Mesendoderm (in vitro differentiated cells): ENCODE measurements around the gene RBBP9.
"Not testable (repeated sequence)": the region's sequence is repeated elsewhere in the genome, so short reads cannot be mapped to it uniquely, and the experiment has no call there.

Experiments used
- DNase-seq: peaks from one replicate; pipeline ENCODE4 v3.0.0; 2013
- H2AK5ac ChIP-seq: 2 replicates; pipeline ENCODE4 v1.6.1; 2013; ENCODE audit warnings: low read length, inconsistent platforms
- H2BK120ac ChIP-seq: 2 replicates; pipeline ENCODE4 v1.6.1; 2013; ENCODE audit warnings: low read depth, mild to moderate bottlenecking, low read length, moderate library complexity, mixed read lengths
- H2BK15ac ChIP-seq: replicated peaks from 2 replicates; pipeline ENCODE4 v1.6.1; 2013; ENCODE audit warnings: low read depth, mild to moderate bottlenecking, moderate library complexity
- H2BK5ac ChIP-seq: 2 replicates; pipeline ENCODE4 v1.6.1; 2013; ENCODE audit warnings: low read length, inconsistent platforms
- H3K18ac ChIP-seq: 2 replicates; pipeline ENCODE4 v1.6.1; 2013; ENCODE audit warnings: mild to moderate bottlenecking, low read length, mixed read lengths
- H3K23ac ChIP-seq: one replicate; pipeline ENCODE4 v1.6.1; 2013; ENCODE audit warnings: low read length
- H3K27ac ChIP-seq: 2 replicates; pipeline ENCODE4 v1.5.1; 2013; ENCODE audit warnings: low read depth, mild to moderate bottlenecking, inconsistent platforms, low read length, moderate library complexity
- H3K27me3 ChIP-seq: 2 replicates; pipeline ENCODE4 v1.6.1; 2013; ENCODE audit warnings: low read length, control low read depth, mild to moderate bottlenecking, inconsistent platforms; ENCODE audit not compliant: insufficient read depth, poor library complexity
- H3K36me3 ChIP-seq: 2 replicates; pipeline ENCODE4 v1.6.1; 2013; ENCODE audit warnings: low read length, inconsistent platforms; ENCODE audit not compliant: control insufficient read depth, insufficient read depth
- H3K4ac ChIP-seq: one replicate; pipeline ENCODE4 v1.6.1; 2013; ENCODE audit warnings: low read depth, mild to moderate bottlenecking, low read length, moderate library complexity
- H3K4me1 ChIP-seq: 2 replicates; pipeline ENCODE4 v1.6.1; 2013; ENCODE audit warnings: low read depth, low read length, inconsistent platforms; ENCODE audit not compliant: control insufficient read depth
- H3K4me2 ChIP-seq: 2 replicates; pipeline ENCODE4 v1.6.1; 2013; ENCODE audit warnings: low read length
- H3K4me3 ChIP-seq: 2 replicates; pipeline ENCODE4 v1.5.1; 2013; ENCODE audit warnings: mild to moderate bottlenecking, low read length
- H3K56ac ChIP-seq: one replicate; pipeline ENCODE4 v1.6.1; 2013; ENCODE audit warnings: low read length
- H3K79me1 ChIP-seq: 2 replicates; pipeline ENCODE4 v1.6.1; 2013; ENCODE audit warnings: low read length, inconsistent platforms
- H3K79me2 ChIP-seq: 2 replicates; pipeline ENCODE4 v1.6.1; 2013; ENCODE audit warnings: mild to moderate bottlenecking, low read length; ENCODE audit not compliant: control insufficient read depth, insufficient read depth
- H3K9ac ChIP-seq: 2 replicates; pipeline ENCODE4 v1.6.1; 2013; ENCODE audit warnings: low read length, inconsistent platforms
- H4K5ac ChIP-seq: one replicate; pipeline ENCODE4 v1.6.1; 2013; ENCODE audit warnings: low read length
- H4K8ac ChIP-seq: one replicate; pipeline ENCODE4 v1.6.1; 2013; ENCODE audit warnings: low read depth, mild to moderate bottlenecking, control low read depth, low read length, moderate library complexity
- WGBS: extraction: QIAGEN DNeasy Blood & Tissue Kit; methylation state at CpG from one replicate; pipeline ENCODE4 v1.1.7; 2013; ENCODE audit warnings: low lambda C conversion rate, missing lambda C conversion rate; ENCODE audit not compliant: insufficient coverage; ENCODE audit errors: extremely low coverage; 5-methylcytosine and 5-hydroxymethylcytosine counted together

The RBBP9 gene

DNA sequence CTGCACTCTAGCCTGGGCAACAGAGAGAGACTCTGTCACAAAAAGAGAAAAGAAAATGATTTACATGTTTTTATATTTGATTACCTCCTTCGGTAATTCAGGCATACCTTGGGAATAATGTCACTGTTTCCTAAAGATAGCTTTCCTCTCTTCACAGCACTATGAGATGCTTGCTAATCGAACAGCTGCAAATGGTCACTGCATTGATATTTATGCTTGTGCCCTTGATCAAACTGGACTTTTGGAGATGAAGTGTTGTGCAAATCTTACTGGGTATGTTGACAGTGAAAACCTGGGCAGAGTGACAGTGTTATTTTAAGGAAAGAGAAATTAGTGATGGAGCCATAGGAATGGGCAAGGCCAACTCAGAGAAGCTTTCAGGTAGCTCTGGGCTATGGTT is 30.3 kb upstream of the RBBP9 start:
- no peaks in the 10 kb centered on the region for H3K79me1 ChIP-seq
- no peak overlapping the region for H3K9ac ChIP-seq
- H2BK15ac ChIP-seq, result no peak overlapping the region
- peaks cover 17% of the 10 kb centered on the region for H3K36me3 ChIP-seq
- H2BK5ac ChIP-seq, result no peak overlapping the region
- no CpG with 5 or more reads among the region's 2 CpGs for whole genome bisulfite sequencing
- no peak overlapping the region for H3K4ac ChIP-seq
- H3K23ac ChIP-seq, result no peak overlapping the region
- H3K4me2 ChIP-seq, result no peak overlapping the region
- no peak overlapping the region for H3K18ac ChIP-seq
- H4K8ac ChIP-seq, result no peak overlapping the region
- H3K79me2 ChIP-seq, result no peaks in the 10 kb centered on the region
- no peak overlapping the region for H2AK5ac ChIP-seq
- H3K4me1 ChIP-seq, result no peaks in the 10 kb centered on the region
- no peak overlapping the region for H3K27ac ChIP-seq
- no peak overlapping the region for H4K5ac ChIP-seq
- no peak overlapping the region for H3K4me3 ChIP-seq
- H3K56ac ChIP-seq, result no peak overlapping the region
- H3K27me3 ChIP-seq, result no peaks in the 10 kb centered on the region
- H2BK120ac ChIP-seq, result no peak overlapping the region
- no peak for DNase-seq

DNA sequence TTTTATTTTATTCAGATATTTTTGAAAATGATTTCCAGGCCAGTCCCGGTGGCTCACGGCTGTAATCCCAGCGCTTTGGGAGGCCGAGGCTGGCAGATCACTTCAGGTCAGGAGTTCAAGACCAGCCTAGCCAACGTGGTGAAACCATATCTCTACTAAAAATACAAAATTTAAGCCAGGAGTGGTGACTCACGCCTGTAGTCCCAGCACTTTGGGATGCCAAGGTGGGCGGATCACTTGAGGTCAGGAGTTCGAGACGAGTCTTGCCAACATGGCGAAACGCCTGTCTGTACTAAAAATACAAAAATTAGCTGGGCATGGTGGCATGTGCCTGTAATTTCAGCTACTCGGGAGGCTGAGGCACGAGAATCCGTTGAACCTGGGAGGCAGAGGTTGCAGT is 29.7 kb upstream of the RBBP9 start:
- H3K36me3 ChIP-seq, result peaks cover 17% of the 10 kb centered on the region
- not testable (repeated sequence) for H3K56ac ChIP-seq, H3K27ac ChIP-seq, H4K5ac ChIP-seq, H2AK5ac ChIP-seq, H3K79me1 ChIP-seq, H3K18ac ChIP-seq, H3K9ac ChIP-seq, H2BK5ac ChIP-seq, H3K23ac ChIP-seq, H3K4ac ChIP-seq, H3K4me1 ChIP-seq, DNase-seq, H4K8ac ChIP-seq, H3K4me2 ChIP-seq, H3K27me3 ChIP-seq, H3K79me2 ChIP-seq, H2BK120ac ChIP-seq, H3K4me3 ChIP-seq, H2BK15ac ChIP-seq
- no CpG with 5 or more reads among the region's 14 CpGs for WGBS

DNA sequence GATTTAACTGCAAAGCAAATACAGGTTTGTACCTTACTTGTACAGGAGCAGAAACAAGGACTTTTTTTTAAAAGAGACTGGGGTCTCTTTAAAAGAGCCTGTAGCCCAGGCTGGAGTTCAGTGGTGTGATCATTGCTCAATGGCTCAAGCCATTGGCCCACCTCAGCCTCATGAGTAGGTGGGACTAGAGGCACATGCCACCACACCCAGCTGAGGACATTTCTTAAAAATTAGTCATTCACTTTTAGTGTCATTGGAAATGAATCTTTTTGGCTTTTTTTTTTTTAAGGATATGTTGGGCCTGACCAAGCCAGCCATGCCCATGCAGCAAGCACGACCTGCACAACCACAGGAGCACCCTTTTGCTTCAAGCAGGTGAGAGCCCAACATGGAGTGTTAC is 27.6 kb upstream of the RBBP9 start:
- no peak overlapping the region for H3K9ac ChIP-seq
- no peak overlapping the region for H3K56ac ChIP-seq
- no peak overlapping the region for H2BK15ac ChIP-seq
- no peak overlapping the region for H3K4ac ChIP-seq
- no peak overlapping the region for H2AK5ac ChIP-seq
- peaks cover 1% of the 10 kb centered on the region for H3K79me1 ChIP-seq
- no CpG with 5 or more reads among the region's 1 CpG for WGBS
- no peak overlapping the region for H3K18ac ChIP-seq
- H4K5ac ChIP-seq, result no peak overlapping the region
- H3K4me1 ChIP-seq, result no peaks in the 10 kb centered on the region
- no peak overlapping the region for H3K4me3 ChIP-seq
- H3K23ac ChIP-seq, result no peak overlapping the region
- H3K36me3 ChIP-seq, result peaks cover 14% of the 10 kb centered on the region
- no peaks in the 10 kb centered on the region for H3K27me3 ChIP-seq
- H2BK5ac ChIP-seq, result no peak overlapping the region
- H3K79me2 ChIP-seq, result no peaks in the 10 kb centered on the region
- no peak overlapping the region for H3K4me2 ChIP-seq
- H4K8ac ChIP-seq, result no peak overlapping the region
- no peak for DNase-seq
- no peak overlapping the region for H3K27ac ChIP-seq
- no peak overlapping the region for H2BK120ac ChIP-seq

DNA sequence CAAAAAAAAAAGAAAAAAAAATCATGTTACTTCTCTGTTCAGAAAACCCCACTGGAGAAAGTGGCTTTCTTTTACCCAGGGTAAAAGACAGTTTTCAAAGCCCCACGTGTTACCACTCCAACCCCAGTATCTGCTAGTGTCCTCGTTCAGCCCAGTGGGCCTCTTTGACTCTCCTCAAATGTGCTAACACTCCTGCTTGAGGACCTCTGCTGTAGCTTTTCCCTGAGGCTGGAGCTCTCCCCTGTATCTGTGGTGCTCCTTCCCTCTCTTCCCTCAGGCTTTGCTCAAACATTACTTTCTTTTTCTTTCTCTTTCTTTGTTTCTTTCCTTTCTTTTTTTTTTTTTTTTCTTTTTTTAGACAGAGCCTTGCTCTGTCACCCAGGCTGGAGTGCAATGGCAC is 26.0 kb upstream of the RBBP9 start:
- H4K8ac ChIP-seq, result no peak overlapping the region
- H2AK5ac ChIP-seq, result no peak overlapping the region
- no peak overlapping the region for H3K18ac ChIP-seq
- no peak overlapping the region for H2BK15ac ChIP-seq
- no peak overlapping the region for H3K56ac ChIP-seq
- H3K27me3 ChIP-seq, result no peaks in the 10 kb centered on the region
- no peak for DNase-seq
- no peak overlapping the region for H3K9ac ChIP-seq
- H3K4ac ChIP-seq, result no peak overlapping the region
- H3K4me2 ChIP-seq, result no peak overlapping the region
- H3K27ac ChIP-seq, result no peak overlapping the region
- peaks cover 2% of the 10 kb centered on the region for H3K79me1 ChIP-seq
- H3K79me2 ChIP-seq, result no peaks in the 10 kb centered on the region
- H2BK120ac ChIP-seq, result no peak overlapping the region
- H3K4me3 ChIP-seq, result no peak overlapping the region
- H4K5ac ChIP-seq, result no peak overlapping the region
- no peak overlapping the region for H3K23ac ChIP-seq
- WGBS, result no CpG with 5 or more reads among the region's 2 CpGs
- H2BK5ac ChIP-seq, result no peak overlapping the region
- H3K36me3 ChIP-seq, result peaks cover 8% of the 10 kb centered on the region
- H3K4me1 ChIP-seq, result no peaks in the 10 kb centered on the region

DNA sequence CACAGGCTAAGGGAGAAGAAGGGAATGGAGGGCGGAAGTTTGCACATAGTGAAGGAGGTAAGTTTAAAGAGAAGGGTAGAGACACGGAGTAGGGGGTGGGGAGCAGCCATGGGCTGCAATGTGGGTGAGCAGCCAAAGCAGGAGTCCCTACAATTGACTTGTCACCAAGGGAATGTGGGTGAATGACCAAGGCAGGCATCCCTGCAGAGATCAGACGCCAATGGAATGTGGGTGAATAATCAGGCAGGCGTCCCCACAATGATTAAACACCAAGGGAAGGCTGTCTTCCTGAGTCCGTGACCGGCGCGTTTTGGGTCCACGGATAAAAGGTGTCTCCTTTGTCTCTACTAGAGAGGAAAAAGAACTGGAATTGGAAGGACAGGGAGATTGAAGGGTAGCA is 25.0 kb upstream of the RBBP9 start:
- H3K9ac ChIP-seq, H3K56ac ChIP-seq, H3K23ac ChIP-seq, H3K4me1 ChIP-seq, H2BK5ac ChIP-seq, H2BK120ac ChIP-seq, H3K36me3 ChIP-seq, H3K18ac ChIP-seq, H3K79me2 ChIP-seq, H2BK15ac ChIP-seq, H3K4ac ChIP-seq, H3K4me2 ChIP-seq, H4K8ac ChIP-seq, H3K27me3 ChIP-seq, H3K79me1 ChIP-seq, H4K5ac ChIP-seq, H3K27ac ChIP-seq, H3K4me3 ChIP-seq, DNase-seq, H2AK5ac ChIP-seq: not testable (repeated sequence)
- no CpG with 5 or more reads among the region's 9 CpGs for WGBS

DNA sequence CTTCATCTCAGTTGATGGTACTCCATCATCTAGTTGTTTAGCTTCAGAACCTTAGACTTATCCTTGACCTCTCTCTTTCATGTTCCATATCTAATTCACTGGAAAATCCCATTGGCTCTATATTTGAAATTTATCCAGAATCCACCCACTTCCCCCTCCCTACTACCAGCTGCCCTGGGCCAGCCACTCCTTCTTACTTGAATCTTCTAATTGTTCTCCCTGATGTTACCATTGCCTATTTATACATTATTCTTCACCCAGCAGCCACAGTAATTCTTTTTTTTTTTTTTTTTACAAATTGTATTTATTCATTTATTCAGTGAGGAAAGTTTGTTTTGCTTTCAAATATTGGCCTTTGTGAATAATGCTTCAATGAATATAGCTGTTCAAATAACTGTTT is 18.9 kb upstream of the RBBP9 start:
- no peak overlapping the region for H3K4ac ChIP-seq
- no peaks in the 10 kb centered on the region for H3K27me3 ChIP-seq
- no peak overlapping the region for H2AK5ac ChIP-seq
- DNase-seq, result no peak
- H4K5ac ChIP-seq, result no peak overlapping the region
- H3K56ac ChIP-seq, result no peak overlapping the region
- H3K18ac ChIP-seq, result no peak overlapping the region
- no peak overlapping the region for H3K27ac ChIP-seq
- peaks cover 2% of the 10 kb centered on the region for H3K79me1 ChIP-seq
- H3K36me3 ChIP-seq, result peaks cover 4% of the 10 kb centered on the region
- H3K4me3 ChIP-seq, result no peak overlapping the region
- H3K9ac ChIP-seq, result no peak overlapping the region
- no peak overlapping the region for H2BK120ac ChIP-seq
- H2BK15ac ChIP-seq, result no peak overlapping the region
- no peak overlapping the region for H2BK5ac ChIP-seq
- no peaks in the 10 kb centered on the region for H3K79me2 ChIP-seq
- H3K4me2 ChIP-seq, result no peak overlapping the region
- no peaks in the 10 kb centered on the region for H3K4me1 ChIP-seq
- no peak overlapping the region for H3K23ac ChIP-seq
- no peak overlapping the region for H4K8ac ChIP-seq
